Ishikawa (cell line): Measurements from ENCODE around the gene CFTR.

Experiments
- CEBPB ChIP-seq: IDR thresholded peaks from 2 replicates; pipeline ENCODE4 v1.6.1; 2012
- CREB1 ChIP-seq: IDR thresholded peaks from 2 replicates; pipeline ENCODE4 v1.6.1; 2012; ENCODE audit warnings: low read depth
- EGR1 ChIP-seq: IDR thresholded peaks from 2 replicates; pipeline ENCODE4 v1.6.1; 2012
- EP300 ChIP-seq: IDR thresholded peaks from 2 replicates; pipeline ENCODE4 v1.6.1; 2012; ENCODE audit warnings: borderline replicate concordance
- RAD21 ChIP-seq: IDR thresholded peaks from 2 replicates; pipeline ENCODE4 v1.6.1; 2012; ENCODE audit warnings: low read depth
- TAF1 ChIP-seq: IDR thresholded peaks from 2 replicates; pipeline ENCODE4 v1.6.1; 2012; ENCODE audit warnings: low read depth, mild to moderate bottlenecking
- TEAD4 ChIP-seq: IDR thresholded peaks from 2 replicates; pipeline ENCODE4 v1.6.1; 2012
- ZBTB7A ChIP-seq: IDR thresholded peaks from 2 replicates; pipeline ENCODE4 v1.6.1; 2012; ENCODE audit warnings: low read depth
- TF ChIP-seq, protein P1 (sequence below): IDR thresholded peaks from 2 replicates; pipeline ENCODE4 v1.6.1; 2012
- TF ChIP-seq, protein P2 (sequence below): IDR thresholded peaks from 2 replicates; pipeline ENCODE4 v1.6.1; 2012; ENCODE audit warnings: low read depth, mild to moderate bottlenecking
- TF ChIP-seq, protein P3 (sequence below): IDR thresholded peaks from 2 replicates; pipeline ENCODE4 v1.6.1; 2012

DNA sequence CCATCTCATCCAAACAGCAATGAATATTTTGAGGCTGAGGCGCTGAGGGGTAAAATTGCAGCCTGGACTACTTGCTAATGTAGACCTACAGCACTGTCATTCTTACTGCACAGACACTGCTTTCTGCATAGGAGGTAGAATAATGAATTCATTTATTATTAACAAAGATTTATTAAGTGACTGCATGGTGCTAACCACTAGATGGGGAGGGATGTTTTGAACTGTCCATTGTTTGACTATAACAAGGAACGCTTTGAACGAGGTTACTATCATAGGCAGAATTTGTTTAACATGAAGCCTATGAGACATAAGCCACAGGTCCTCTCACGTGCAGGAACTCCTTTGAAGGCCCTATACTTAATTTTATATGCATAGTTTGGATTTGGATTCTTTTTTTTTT lies 143.8 kb downstream of the CFTR start:
- TF ChIP-seq, protein P1, sequence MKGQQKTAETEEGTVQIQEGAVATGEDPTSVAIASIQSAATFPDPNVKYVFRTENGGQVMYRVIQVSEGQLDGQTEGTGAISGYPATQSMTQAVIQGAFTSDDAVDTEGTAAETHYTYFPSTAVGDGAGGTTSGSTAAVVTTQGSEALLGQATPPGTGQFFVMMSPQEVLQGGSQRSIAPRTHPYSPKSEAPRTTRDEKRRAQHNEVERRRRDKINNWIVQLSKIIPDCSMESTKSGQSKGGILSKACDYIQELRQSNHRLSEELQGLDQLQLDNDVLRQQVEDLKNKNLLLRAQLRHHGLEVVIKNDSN: no peak
- TF ChIP-seq, protein P2, sequence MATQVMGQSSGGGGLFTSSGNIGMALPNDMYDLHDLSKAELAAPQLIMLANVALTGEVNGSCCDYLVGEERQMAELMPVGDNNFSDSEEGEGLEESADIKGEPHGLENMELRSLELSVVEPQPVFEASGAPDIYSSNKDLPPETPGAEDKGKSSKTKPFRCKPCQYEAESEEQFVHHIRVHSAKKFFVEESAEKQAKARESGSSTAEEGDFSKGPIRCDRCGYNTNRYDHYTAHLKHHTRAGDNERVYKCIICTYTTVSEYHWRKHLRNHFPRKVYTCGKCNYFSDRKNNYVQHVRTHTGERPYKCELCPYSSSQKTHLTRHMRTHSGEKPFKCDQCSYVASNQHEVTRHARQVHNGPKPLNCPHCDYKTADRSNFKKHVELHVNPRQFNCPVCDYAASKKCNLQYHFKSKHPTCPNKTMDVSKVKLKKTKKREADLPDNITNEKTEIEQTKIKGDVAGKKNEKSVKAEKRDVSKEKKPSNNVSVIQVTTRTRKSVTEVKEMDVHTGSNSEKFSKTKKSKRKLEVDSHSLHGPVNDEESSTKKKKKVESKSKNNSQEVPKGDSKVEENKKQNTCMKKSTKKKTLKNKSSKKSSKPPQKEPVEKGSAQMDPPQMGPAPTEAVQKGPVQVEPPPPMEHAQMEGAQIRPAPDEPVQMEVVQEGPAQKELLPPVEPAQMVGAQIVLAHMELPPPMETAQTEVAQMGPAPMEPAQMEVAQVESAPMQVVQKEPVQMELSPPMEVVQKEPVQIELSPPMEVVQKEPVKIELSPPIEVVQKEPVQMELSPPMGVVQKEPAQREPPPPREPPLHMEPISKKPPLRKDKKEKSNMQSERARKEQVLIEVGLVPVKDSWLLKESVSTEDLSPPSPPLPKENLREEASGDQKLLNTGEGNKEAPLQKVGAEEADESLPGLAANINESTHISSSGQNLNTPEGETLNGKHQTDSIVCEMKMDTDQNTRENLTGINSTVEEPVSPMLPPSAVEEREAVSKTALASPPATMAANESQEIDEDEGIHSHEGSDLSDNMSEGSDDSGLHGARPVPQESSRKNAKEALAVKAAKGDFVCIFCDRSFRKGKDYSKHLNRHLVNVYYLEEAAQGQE: no peak
- TF ChIP-seq, protein P3, sequence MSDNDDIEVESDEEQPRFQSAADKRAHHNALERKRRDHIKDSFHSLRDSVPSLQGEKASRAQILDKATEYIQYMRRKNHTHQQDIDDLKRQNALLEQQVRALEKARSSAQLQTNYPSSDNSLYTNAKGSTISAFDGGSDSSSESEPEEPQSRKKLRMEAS: no peak
- TF ChIP-seq ZBTB7A (no peak), CREB1 (no peak), CEBPB (no peak), EP300 (no peak), TEAD4 (no peak), EGR1 (no peak), RAD21 (no peak), TAF1 (no peak)
